ENCODE data around the gene RPL27A. TPM values are rescaled to one million over a fixed set of nuclear protein-coding genes. Genes with fewer than 3 reads are reported as not detected.

RPL27A gene
- total and polyA plus RNA-seq, 2 donors (not counting 1 experiment from before 2014, with no cell fraction given), result 1,035 to 1,114 TPM

DNA sequence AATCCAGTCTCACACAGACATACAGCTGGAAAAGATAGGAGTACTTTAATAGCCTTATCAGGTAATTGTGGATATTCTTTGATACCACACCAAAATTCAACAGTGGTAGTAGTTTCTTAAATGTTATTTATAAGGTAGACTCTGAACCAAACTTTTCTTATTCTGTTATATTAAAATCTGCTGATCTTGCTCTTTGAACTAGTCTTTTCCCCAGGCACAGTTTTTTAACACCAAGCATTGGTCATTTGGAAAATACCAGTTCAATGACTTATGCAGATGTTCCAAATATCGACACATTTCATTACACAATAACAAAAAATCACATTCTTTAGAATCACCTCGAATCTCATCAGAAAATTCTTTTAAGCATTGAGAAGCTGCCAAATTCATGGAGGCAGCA, 7.7 kb upstream of the RPL27A start:
- DNase-seq (ENCODE audit: low read depth in 2 of 2), result no peak
- H3K79me2 ChIP-seq (ENCODE audit: control insufficient read depth, insufficient read depth, low read length), result no peaks in the 10 kb centered on the region
- TF ChIP-seq EZH2 (IDR thresholded peaks at IDR 0.05; ENCODE audit: low read length, missing control alignments), result no peak
- no peak for TF ChIP-seq CTCF (conservative IDR thresholded peaks at IDR 0.05 in 1 of 2, IDR thresholded peaks at IDR 0.05 in 1 of 2; ENCODE audit: low read depth in 1 of 2, low read length in 2 of 2)
- peaks cover 16% of the 10 kb centered on the region for H3K4me1 ChIP-seq (ENCODE audit: control insufficient read depth, extremely low read depth, insufficient read depth, low read length)
- H3K27ac ChIP-seq (ENCODE audit: insufficient read depth, low read length), result no peak overlapping the region
- no peak overlapping the region for H2AFZ ChIP-seq (ENCODE audit: low read length)
- H3K27me3 ChIP-seq (ENCODE audit: control insufficient read depth, insufficient read depth, low read length), result no peaks in the 10 kb centered on the region
- H4K20me1 ChIP-seq (ENCODE audit: control insufficient read depth, extremely low read depth, insufficient read depth, low read length), result no peaks in the 10 kb centered on the region
- H3K4me2 ChIP-seq (ENCODE audit: extremely low read depth, insufficient read depth, low read length), result no peak overlapping the region
- H3K9me3 ChIP-seq (ENCODE audit: control insufficient read depth, insufficient read depth, low read depth, low read length), result no peaks in the 10 kb centered on the region
- H3K36me3 ChIP-seq (ENCODE audit: control insufficient read depth, insufficient read depth, low read length), result no peaks in the 10 kb centered on the region
- no peak overlapping the region for H3K4me3 ChIP-seq (replicated peaks in 1 of 4; ENCODE audit: control extremely low read depth in 1 of 4, insufficient read depth in 1 of 4, low read depth in 3 of 4, low read length in 4 of 4)
- H3K9ac ChIP-seq (ENCODE audit: insufficient read depth, low read length), result no peak overlapping the region

DNA sequence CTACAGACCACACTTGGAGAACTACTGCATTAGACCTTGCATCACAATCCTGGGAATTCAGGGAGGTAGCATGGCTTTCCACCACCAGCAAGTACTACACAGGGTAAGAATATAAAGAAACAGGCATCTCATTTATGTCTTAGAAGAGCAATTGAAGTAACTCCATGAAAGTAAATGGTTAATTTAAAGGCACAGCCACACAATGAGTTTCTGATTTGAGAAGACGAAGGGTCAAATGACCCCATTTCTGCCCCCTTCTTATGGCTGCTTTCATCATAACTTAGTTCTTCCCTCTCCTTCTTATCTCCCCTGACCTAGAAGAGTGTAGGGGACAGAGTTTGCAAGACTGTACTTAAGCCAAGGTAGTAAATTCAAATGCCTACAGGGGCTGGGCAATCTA, 6.1 kb upstream of the RPL27A start:
- no peak overlapping the region for H2AFZ ChIP-seq (ENCODE audit: low read length)
- H3K36me3 ChIP-seq (ENCODE audit: control insufficient read depth, insufficient read depth, low read length), result no peaks in the 10 kb centered on the region
- no peak for TF ChIP-seq CTCF (conservative IDR thresholded peaks at IDR 0.05 in 1 of 2, IDR thresholded peaks at IDR 0.05 in 1 of 2; ENCODE audit: low read depth in 1 of 2, low read length in 2 of 2)
- no peak for TF ChIP-seq EZH2 (IDR thresholded peaks at IDR 0.05; ENCODE audit: low read length, missing control alignments)
- no peaks in the 10 kb centered on the region for H3K27me3 ChIP-seq (ENCODE audit: control insufficient read depth, insufficient read depth, low read length)
- H3K4me2 ChIP-seq (ENCODE audit: extremely low read depth, insufficient read depth, low read length), result no peak overlapping the region
- H3K79me2 ChIP-seq (ENCODE audit: control insufficient read depth, insufficient read depth, low read length), result peaks cover under 1% of the 10 kb centered on the region
- H4K20me1 ChIP-seq (ENCODE audit: control insufficient read depth, extremely low read depth, insufficient read depth, low read length), result no peaks in the 10 kb centered on the region
- no peak for DNase-seq (ENCODE audit: low read depth in 2 of 2)
- no peak overlapping the region for H3K9ac ChIP-seq (ENCODE audit: insufficient read depth, low read length)
- no peak overlapping the region for H3K27ac ChIP-seq (ENCODE audit: insufficient read depth, low read length)
- no peak overlapping the region for H3K4me3 ChIP-seq (replicated peaks in 1 of 4; ENCODE audit: control extremely low read depth in 1 of 4, insufficient read depth in 1 of 4, low read depth in 3 of 4, low read length in 4 of 4)
- H3K4me1 ChIP-seq (ENCODE audit: control insufficient read depth, extremely low read depth, insufficient read depth, low read length), result peaks cover 10% of the 10 kb centered on the region
- H3K9me3 ChIP-seq (ENCODE audit: control insufficient read depth, insufficient read depth, low read depth, low read length), result no peaks in the 10 kb centered on the region

- Histone ChIP-seq H3K27ac (ENCODE audit: insufficient read depth, low read length) (no peak overlapping the region), H2AFZ (ENCODE audit: low read length) (no peak overlapping the region), H3K9ac (ENCODE audit: insufficient read depth, low read length) (no peak overlapping the region), H3K4me3 (replicated peaks in 1 of 4; ENCODE audit: control extremely low read depth in 1 of 4, insufficient read depth in 1 of 4, low read depth in 3 of 4, low read length in 4 of 4) (no peak overlapping the region), H3K36me3 (ENCODE audit: control insufficient read depth, insufficient read depth, low read length) (peaks cover 4% of the 10 kb centered on the region), H4K20me1 (ENCODE audit: control insufficient read depth, extremely low read depth, insufficient read depth, low read length) (no peaks in the 10 kb centered on the region), H3K27me3 (ENCODE audit: control insufficient read depth, insufficient read depth, low read length) (no peaks in the 10 kb centered on the region), H3K4me1 (ENCODE audit: control insufficient read depth, extremely low read depth, insufficient read depth, low read length) (no peaks in the 10 kb centered on the region), H3K9me3 (ENCODE audit: control insufficient read depth, insufficient read depth, low read depth, low read length) (no peaks in the 10 kb centered on the region), H3K79me2 (ENCODE audit: control insufficient read depth, insufficient read depth, low read length) (peaks cover 24% of the 10 kb centered on the region), H3K4me2 (ENCODE audit: extremely low read depth, insufficient read depth, low read length) (no peak overlapping the region)
- no peak for DNase-seq (ENCODE audit: low read depth in 2 of 2)
- TF ChIP-seq CTCF (conservative IDR thresholded peaks at IDR 0.05 in 1 of 2, IDR thresholded peaks at IDR 0.05 in 1 of 2; ENCODE audit: low read depth in 1 of 2, low read length in 2 of 2) (no peak), EZH2 (IDR thresholded peaks at IDR 0.05; ENCODE audit: low read length, missing control alignments) (no peak)
Measured at GRCh38 chr11:8679006-8679405, 3.6 kb upstream of the RPL27A start.

All from fibroblast of lung (primary cell).